GM21515 (cell line): Measurements from ENCODE around the gene GSN.
A peak's percentile ranks its signal among the peaks of the same experiment; 100 is the strongest.

Experiments
- ATAC-seq: cut with Tn5 transposase; IDR thresholded peaks from one replicate; pipeline ENCODE4 v1.9.1; 2021; ENCODE audit not compliant: unreplicated experiment

GSN gene

GRCh38 chr9:121267689-121268597 lies at the start of gene GSN:
TSS of gene GSN (plus strand) at chr9:121268162. CDS start at chr9:121301972, 33,810 bp downstream.
- ATAC-seq = peak; percentile 63

- ATAC-seq = no peak
Measured at GRCh38 chr9:121218357-121219027, 49.5 kb upstream of the GSN start.

- ATAC-seq = no peak
Measured at GRCh38 chr9:121219530-121219929, 48.4 kb upstream of the GSN start.

- ATAC-seq = no peak
Measured at GRCh38 chr9:121220996-121221663, 46.8 kb upstream of the GSN start.

- ATAC-seq = no peak
Measured at GRCh38 chr9:121221664-121222055, 46.3 kb upstream of the GSN start.

- no peak for ATAC-seq
Measured at GRCh38 chr9:121222524-121223171, 45.3 kb upstream of the GSN start.

GRCh38 chr9:121225240-121225639 lies 42.7 kb upstream of the GSN start:
- ATAC-seq = no peak

GRCh38 chr9:121226175-121226574 lies 41.8 kb upstream of the GSN start:
- no peak for ATAC-seq

GRCh38 chr9:121227862-121228261 lies 40.1 kb upstream of the GSN start:
- no peak for ATAC-seq

GRCh38 chr9:121230256-121230655 lies 37.7 kb upstream of the GSN start:
- ATAC-seq = no peak

- no peak for ATAC-seq
Measured at GRCh38 chr9:121232251-121232650, 35.7 kb upstream of the GSN start.

- no peak for ATAC-seq
Measured at GRCh38 chr9:121233906-121234831, 33.8 kb upstream of the GSN start.

- ATAC-seq = no peak
Measured at GRCh38 chr9:121234832-121235161, 33.2 kb upstream of the GSN start.

- ATAC-seq = no peak
Measured at GRCh38 chr9:121235512-121235911, 32.5 kb upstream of the GSN start.

- no peak for ATAC-seq
Measured at GRCh38 chr9:121237916-121238315, 30.0 kb upstream of the GSN start.

GRCh38 chr9:121239071-121239470 lies 28.9 kb upstream of the GSN start:
- ATAC-seq = no peak

GRCh38 chr9:121239851-121240250 lies 28.1 kb upstream of the GSN start:
- ATAC-seq = no peak

GRCh38 chr9:121240472-121241135 lies 27.4 kb upstream of the GSN start:
- no peak for ATAC-seq

GRCh38 chr9:121242219-121242958 lies 25.6 kb upstream of the GSN start:
- ATAC-seq = no peak
